Esophagus squamous epithelium (tissue), 5 donors: ENCODE measurements around the gene NRCAM. TPM values are rescaled to one million over a fixed set of nuclear protein-coding genes. Genes with fewer than 3 reads are reported as not detected.

Source experiments
- DNase-seq: peaks from one replicate; lab custom pipeline; 2025; lab: John Stamatoyannopoulos, UW
- H3K27ac ChIP-seq, 4 donors: fragments of 200-600 bp; sonication (generic); one replicate each; pipeline ENCODE4 v1.5.1; 2016 to 2019; ENCODE audit warnings: mild to moderate bottlenecking in 1 of 4
- H3K27me3 ChIP-seq, 4 donors: fragments of 200-600 bp; sonication (generic); 1 replicate in 3 of 4; 2 replicates in 1 of 4; pipeline versions ENCODE4 v1.5.1 to v1.6.0; 2017 to 2021; ENCODE audit warnings: antibody characterized with exemption in 1 of 4
- H3K36me3 ChIP-seq, 3 donors: fragments of 200-600 bp; sonication (generic); one replicate each; pipeline ENCODE4 v1.5.1; 2016 to 2019
- H3K4me1 ChIP-seq, 3 donors: fragments of 200-600 bp; sonication (generic); one replicate each; pipeline ENCODE4 v1.5.1; 2017 to 2019
- H3K4me3 ChIP-seq, 4 donors: fragments of 200-600 bp; sonication (generic); 1 replicate in 3 of 4; 2 replicates in 1 of 4; pipeline ENCODE4 v1.5.1; 2016 to 2019; ENCODE audit warnings: mild to moderate bottlenecking in 2 of 4, moderate library complexity in 1 of 4
- H3K9me3 ChIP-seq, 3 donors: fragments of 200-600 bp; sonication (generic); one replicate each; pipeline ENCODE4 v1.5.1; 2016 to 2019
- POLR2A ChIP-seq, 4 donors: fragments of 450-650 bp; IDR thresholded peaks; one replicate each; pipeline ENCODE4 v1.6.1; 2017; ENCODE audit warnings: antibody characterized with exemption in 4 of 4, mild to moderate bottlenecking in 4 of 4, moderate library complexity in 3 of 4
- WGBS, 2 donors: methylation state at CpG; one replicate each; pipeline ENCODE4 v1.1.5; 2018; 5-methylcytosine and 5-hydroxymethylcytosine counted together
- intact Hi-C: fragments of 100-400 bp; cut with DNase I; formaldehyde crosslinking; loops from one replicate; pipeline ENCODE4 v1.15.0; 2022
- total RNA-seq, 4 donors: library from RNA; depleted of rRNA; stranded (reverse); fragments of >200 nt; gene quantifications; one replicate each; pipeline ENCODE4 v1.1.0, GENCODE V29; 2016
- TF ChIP-seq, protein P1 (sequence below), 6 experiments: fragments of 450-650 bp in 4 of 6; fragments of 200-600 bp in 2 of 6; sonication (generic) in 2 of 6; IDR thresholded peaks; one replicate each; pipeline ENCODE4 v1.5.1; 2016 to 2019; ENCODE audit warnings: antibody characterized with exemption in 6 of 6, mild to moderate bottlenecking in 4 of 6, moderate library complexity in 4 of 6
- donor health status: DM: yes; HTN: yes; CAD: no.

NRCAM gene
- total RNA-seq, 4 donors from 2014 or later: 1.5 to 9.8 (median 6.3) TPM; not detected in 1

- Histone ChIP-seq H3K27me3 (no peaks in the 10 kb centered on the region), H3K36me3 (no peaks in the 10 kb centered on the region), H3K4me3 (no peak overlapping the region), H3K9me3 (no peaks in the 10 kb centered on the region), H3K27ac (no peak overlapping the region), H3K4me1 (peaks cover 0 to 15% (median 9%) of the 10 kb centered on the region in 3 donors)
- DNase-seq: no peak
- WGBS, 2 donors: 90 to 96% methylated on average over 3 of the region's 3 CpGs
- intact Hi-C loops: no loop called here
- no peak for TF ChIP-seq POLR2A (IDR thresholded peaks at IDR 0.05)
- TF ChIP-seq, protein P1, sequence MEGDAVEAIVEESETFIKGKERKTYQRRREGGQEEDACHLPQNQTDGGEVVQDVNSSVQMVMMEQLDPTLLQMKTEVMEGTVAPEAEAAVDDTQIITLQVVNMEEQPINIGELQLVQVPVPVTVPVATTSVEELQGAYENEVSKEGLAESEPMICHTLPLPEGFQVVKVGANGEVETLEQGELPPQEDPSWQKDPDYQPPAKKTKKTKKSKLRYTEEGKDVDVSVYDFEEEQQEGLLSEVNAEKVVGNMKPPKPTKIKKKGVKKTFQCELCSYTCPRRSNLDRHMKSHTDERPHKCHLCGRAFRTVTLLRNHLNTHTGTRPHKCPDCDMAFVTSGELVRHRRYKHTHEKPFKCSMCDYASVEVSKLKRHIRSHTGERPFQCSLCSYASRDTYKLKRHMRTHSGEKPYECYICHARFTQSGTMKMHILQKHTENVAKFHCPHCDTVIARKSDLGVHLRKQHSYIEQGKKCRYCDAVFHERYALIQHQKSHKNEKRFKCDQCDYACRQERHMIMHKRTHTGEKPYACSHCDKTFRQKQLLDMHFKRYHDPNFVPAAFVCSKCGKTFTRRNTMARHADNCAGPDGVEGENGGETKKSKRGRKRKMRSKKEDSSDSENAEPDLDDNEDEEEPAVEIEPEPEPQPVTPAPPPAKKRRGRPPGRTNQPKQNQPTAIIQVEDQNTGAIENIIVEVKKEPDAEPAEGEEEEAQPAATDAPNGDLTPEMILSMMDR (IDR thresholded peaks at IDR 0.05): no peak
Measured at GRCh38 chr7:108244110-108244509, 212.1 kb downstream of the NRCAM start.

DNA sequence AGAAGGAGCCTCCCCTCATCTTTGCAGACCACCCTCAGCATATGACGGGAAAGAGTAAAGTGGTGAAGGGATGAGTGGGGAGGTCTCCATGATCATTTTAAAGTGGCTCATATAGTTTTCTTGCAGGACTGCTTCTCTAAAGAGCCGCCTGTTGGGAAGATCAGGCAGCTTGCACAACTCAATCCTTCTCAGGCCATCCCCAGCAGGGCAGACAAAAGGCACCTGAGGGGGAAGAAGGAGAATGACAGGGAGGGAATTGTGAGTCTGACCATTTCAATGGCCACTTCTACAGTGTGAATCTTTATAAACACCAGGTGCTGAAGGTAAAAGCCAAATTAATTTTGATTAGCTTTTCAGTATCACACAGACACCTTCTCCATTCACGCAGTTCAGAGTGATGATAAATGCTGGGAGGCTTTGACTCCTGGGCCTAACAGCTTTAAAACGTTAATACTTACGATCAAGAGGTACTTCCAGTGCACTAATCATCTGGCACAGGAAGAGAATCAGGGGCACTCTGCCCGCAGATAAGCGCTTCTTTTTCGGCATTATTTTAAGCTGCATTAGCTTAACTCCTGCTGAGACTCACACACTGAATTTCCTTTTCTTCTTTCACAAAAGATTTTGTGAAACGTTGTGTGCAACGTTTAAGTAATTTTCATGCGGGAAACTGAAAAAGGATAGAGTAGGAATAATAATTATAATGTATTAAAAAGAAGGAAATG, 216.6 kb downstream of the NRCAM start:
- no peaks in the 10 kb centered on the region for H3K27me3 ChIP-seq
- no peak overlapping the region for H3K27ac ChIP-seq
- H3K9me3 ChIP-seq: no peaks in the 10 kb centered on the region
- no peak overlapping the region for H3K4me3 ChIP-seq
- TF ChIP-seq, protein P1 (IDR thresholded peaks at IDR 0.05): no peak
- TF ChIP-seq POLR2A (IDR thresholded peaks at IDR 0.05): no peak
- H3K4me1 ChIP-seq: no peaks in the 10 kb centered on the region
- WGBS, 2 donors: 68 to 74% methylated on average over 11 of the region's 11 CpGs
- intact Hi-C loops: no loop called here
- DNase-seq: no peak
- no peaks in the 10 kb centered on the region for H3K36me3 ChIP-seq

GRCh38 chr7:108236681-108237415, 219.4 kb downstream of the NRCAM start:
- Histone ChIP-seq H3K27ac (no peak overlapping the region), H3K27me3 (no peaks in the 10 kb centered on the region), H3K4me3 (no peak overlapping the region), H3K9me3 (no peaks in the 10 kb centered on the region), H3K36me3 (no peaks in the 10 kb centered on the region), H3K4me1 (peaks cover 0 to 4% (median 0%) of the 10 kb centered on the region in 3 donors)
- intact Hi-C loops: no loop called here
- no peak for DNase-seq
- 71 to 75% methylated on average over 2 of the region's 2 CpGs for WGBS, 2 donors
- TF ChIP-seq, protein P1 (IDR thresholded peaks at IDR 0.05): no peak
- no peak for TF ChIP-seq POLR2A (IDR thresholded peaks at IDR 0.05)

GRCh38 chr7:108235451-108236061, 220.7 kb downstream of the NRCAM start:
- no peaks in the 10 kb centered on the region for H3K27me3 ChIP-seq
- peaks cover 0 to 4% (median 0%) of the 10 kb centered on the region in 3 donors for H3K4me1 ChIP-seq
- WGBS, 2 donors: 86 to 89% methylated on average over 2 to 4 of the region's 4 CpGs
- no peak overlapping the region for H3K27ac ChIP-seq
- TF ChIP-seq POLR2A (IDR thresholded peaks at IDR 0.05): no peak
- TF ChIP-seq, protein P1 (IDR thresholded peaks at IDR 0.05): no peak
- no peak for DNase-seq
- H3K4me3 ChIP-seq: no peak overlapping the region
- H3K9me3 ChIP-seq: no peaks in the 10 kb centered on the region
- no peaks in the 10 kb centered on the region for H3K36me3 ChIP-seq
- intact Hi-C loops: no loop called here
